Stimulated activated CD8-positive, alpha-beta memory T cell treated with anti-CD3 and anti-CD28 coated beads, Interleukin-4, amount 100 ng/mL, for 1 hour (primary cell): ENCODE data around the gene CTNNA3.

Experiments used
- DNase-seq, 2 donors: peaks; one replicate each; pipeline ENCODE4 v3.0.0-alpha.2; 2020; ENCODE audit warnings: low read depth in 2 of 2, low spot score in 1 of 2

CTNNA3 gene

GRCh38 chr10:66006411-66006810, 1689.6 kb downstream of the CTNNA3 start:
- DNase-seq, result no peak

GRCh38 chr10:65993451-65993850, 1702.5 kb downstream of the CTNNA3 start:
- DNase-seq, result no peak

GRCh38 chr10:65968871-65969270, 1727.1 kb downstream of the CTNNA3 start:
- no peak for DNase-seq

- no peak for DNase-seq
Observed at GRCh38 chr10:65968437-65968836, 1727.6 kb downstream of the CTNNA3 start.

- no peak for DNase-seq
Observed at GRCh38 chr10:65964205-65964604, 1731.8 kb downstream of the CTNNA3 start.

- DNase-seq, result no peak
Observed at GRCh38 chr10:65952086-65952485, 1743.9 kb downstream of the CTNNA3 start.

GRCh38 chr10:65950075-65950474, 1745.9 kb downstream of the CTNNA3 start:
- no peak for DNase-seq

GRCh38 chr10:65949526-65949925, 1746.5 kb downstream of the CTNNA3 start:
- no peak for DNase-seq

- no peak for DNase-seq
Observed at GRCh38 chr10:65945061-65945460, 1750.9 kb downstream of the CTNNA3 start.

- DNase-seq, result no peak
Observed at GRCh38 chr10:65943451-65943850, 1752.5 kb downstream of the CTNNA3 start.

GRCh38 chr10:65940816-65941662, 1755.0 kb downstream of the CTNNA3 start:
- no peak for DNase-seq

- no peak for DNase-seq
Observed at GRCh38 chr10:65940105-65940504, 1755.9 kb downstream of the CTNNA3 start.

- no peak for DNase-seq
Observed at GRCh38 chr10:65931291-65932070, 1764.5 kb downstream of the CTNNA3 start.

- no peak for DNase-seq
Observed at GRCh38 chr10:65911151-65911835, 1784.7 kb downstream of the CTNNA3 start.

GRCh38 chr10:65910209-65910608, 1785.8 kb downstream of the CTNNA3 start:
- DNase-seq, result no peak

- DNase-seq, result no peak
Observed at GRCh38 chr10:65907199-65907712, 1788.7 kb downstream of the CTNNA3 start.

GRCh38 chr10:65903620-65904019, 1792.4 kb downstream of the CTNNA3 start:
- DNase-seq, result no peak

GRCh38 chr10:65900271-65900670, 1795.7 kb downstream of the CTNNA3 start:
- no peak for DNase-seq

GRCh38 chr10:65898055-65898454, 1797.9 kb downstream of the CTNNA3 start:
- DNase-seq, result no peak

GRCh38 chr10:65894961-65895360, 1801.0 kb downstream of the CTNNA3 start:
- DNase-seq, result no peak

GRCh38 chr10:65894379-65894778, 1801.6 kb downstream of the CTNNA3 start:
- DNase-seq, result no peak
